Adrenal gland (tissue), 5 donors: Measurements from ENCODE around the gene ME2.

Source experiments
- CTCF ChIP-seq, 6 experiments: fragments of 450-650 bp in 4 of 6; fragments of 200-600 bp in 2 of 6; sonication (generic) in 1 of 6; IDR thresholded peaks; 1 replicate in 5 of 6; 2 replicates in 1 of 6; pipeline versions ENCODE4 v1.5.1 to v1.8.0; 2016 to 2021; ENCODE audit warnings: antibody characterized with exemption in 6 of 6, mild to moderate bottlenecking in 2 of 6, moderate library complexity in 1 of 6
- POLR2A ChIP-seq, 2 donors: fragments of 450-650 bp; IDR thresholded peaks; one replicate each; pipeline ENCODE4 v1.6.1; 2017; ENCODE audit warnings: antibody characterized with exemption in 2 of 2, mild to moderate bottlenecking in 2 of 2, moderate library complexity in 1 of 2
- donor health status: DM: no; HTN: no; CAD: no.

- TF ChIP-seq CTCF (IDR thresholded peaks at IDR 0.05) = no peak
- TF ChIP-seq POLR2A (IDR thresholded peaks at IDR 0.05) = no peak
Measured at GRCh38 chr18:50836521-50836957, 42.4 kb upstream of the ME2 start.
